Nephron (organoid): ENCODE data around the gene SBSN.

ENCODE experiments used
- H3K27ac Mint-ChIP-seq, 3 experiments: 2 replicates each; pipeline ENCODE4 v1.8.0; 2020; ENCODE audit warnings: mixed read lengths in 3 of 3, mild to moderate bottlenecking in 2 of 3, moderate library complexity in 1 of 3
- H3K27me3 Mint-ChIP-seq: 2 replicates; pipeline ENCODE4 v1.8.0; 2021; ENCODE audit warnings: low read depth, mild to moderate bottlenecking, moderate library complexity, mixed read lengths
- H3K36me3 Mint-ChIP-seq: 2 replicates; pipeline ENCODE4 v1.8.0; 2020; ENCODE audit warnings: low read depth, mixed read lengths
- H3K4me1 Mint-ChIP-seq: 2 replicates; pipeline ENCODE4 v1.8.0; 2020; ENCODE audit warnings: mixed read lengths
- H3K4me3 Mint-ChIP-seq, 3 experiments: 2 replicates each; pipeline ENCODE4 v1.8.0; 2020; ENCODE audit warnings: mild to moderate bottlenecking in 3 of 3, mixed read lengths in 3 of 3, moderate library complexity in 2 of 3
- H3K9me3 Mint-ChIP-seq: 2 replicates; pipeline ENCODE4 v1.8.0; 2020; ENCODE audit warnings: mixed read lengths
- TF ChIP-seq, protein P1 (sequence below), 3 experiments: fragments of 200-600 bp; sonication (generic); IDR thresholded peaks; one replicate each; pipeline ENCODE4 v1.5.0; 2021; ENCODE audit warnings: antibody characterized with exemption in 3 of 3; ENCODE audit not compliant: unreplicated experiment in 3 of 3

SBSN gene

GRCh38 chr19:35493971-35494370, 34.1 kb downstream of the SBSN start:
- TF ChIP-seq, protein P1, sequence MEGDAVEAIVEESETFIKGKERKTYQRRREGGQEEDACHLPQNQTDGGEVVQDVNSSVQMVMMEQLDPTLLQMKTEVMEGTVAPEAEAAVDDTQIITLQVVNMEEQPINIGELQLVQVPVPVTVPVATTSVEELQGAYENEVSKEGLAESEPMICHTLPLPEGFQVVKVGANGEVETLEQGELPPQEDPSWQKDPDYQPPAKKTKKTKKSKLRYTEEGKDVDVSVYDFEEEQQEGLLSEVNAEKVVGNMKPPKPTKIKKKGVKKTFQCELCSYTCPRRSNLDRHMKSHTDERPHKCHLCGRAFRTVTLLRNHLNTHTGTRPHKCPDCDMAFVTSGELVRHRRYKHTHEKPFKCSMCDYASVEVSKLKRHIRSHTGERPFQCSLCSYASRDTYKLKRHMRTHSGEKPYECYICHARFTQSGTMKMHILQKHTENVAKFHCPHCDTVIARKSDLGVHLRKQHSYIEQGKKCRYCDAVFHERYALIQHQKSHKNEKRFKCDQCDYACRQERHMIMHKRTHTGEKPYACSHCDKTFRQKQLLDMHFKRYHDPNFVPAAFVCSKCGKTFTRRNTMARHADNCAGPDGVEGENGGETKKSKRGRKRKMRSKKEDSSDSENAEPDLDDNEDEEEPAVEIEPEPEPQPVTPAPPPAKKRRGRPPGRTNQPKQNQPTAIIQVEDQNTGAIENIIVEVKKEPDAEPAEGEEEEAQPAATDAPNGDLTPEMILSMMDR (IDR thresholded peaks at IDR 0.05; ENCODE audit: unreplicated experiment in 3 of 3) = no peak
- no peaks in the 10 kb centered on the region for H3K4me1 Mint-ChIP-seq
- H3K9me3 Mint-ChIP-seq = no peaks in the 10 kb centered on the region
- H3K27me3 Mint-ChIP-seq = peaks cover 45% of the 10 kb centered on the region
- no peaks in the 10 kb centered on the region for H3K36me3 Mint-ChIP-seq
- no peak overlapping the region for H3K27ac Mint-ChIP-seq
- H3K4me3 Mint-ChIP-seq = no peak overlapping the region

- Mint-ChIP-seq H3K9me3 (no peaks in the 10 kb centered on the region), H3K4me3 (no peak overlapping the region), H3K4me1 (no peaks in the 10 kb centered on the region), H3K36me3 (no peaks in the 10 kb centered on the region), H3K27me3 (peaks cover 66% of the 10 kb centered on the region), H3K27ac (no peak overlapping the region)
- TF ChIP-seq, protein P1 (IDR thresholded peaks at IDR 0.05; ENCODE audit: unreplicated experiment in 3 of 3) = no peak
Measured at GRCh38 chr19:35491836-35492360, 36.2 kb downstream of the SBSN start.

- TF ChIP-seq, protein P1 (IDR thresholded peaks at IDR 0.05; ENCODE audit: unreplicated experiment in 3 of 3) = no peak
- no peak within 1 kb of the TSS for H3K27ac Mint-ChIP-seq
- no peak within 1 kb of the TSS for H3K4me3 Mint-ChIP-seq
- no peaks in the 10 kb centered on the region for H3K4me1 Mint-ChIP-seq
- H3K36me3 Mint-ChIP-seq = no peaks in the 10 kb centered on the region
- H3K27me3 Mint-ChIP-seq = peaks cover 73% of the 10 kb centered on the region
- H3K9me3 Mint-ChIP-seq = no peaks in the 10 kb centered on the region
Measured at GRCh38 chr19:35490364-35490763, 37.7 kb downstream of the SBSN start, which contains the start of gene KRTDAP. TSS of gene KRTDAP (minus strand) at chr19:35490464. CDS start at chr19:35490442, 22 bp downstream.

- Mint-ChIP-seq H3K4me1 (no peaks in the 10 kb centered on the region), H3K9me3 (no peaks in the 10 kb centered on the region), H3K4me3 (no peak overlapping the region), H3K36me3 (no peaks in the 10 kb centered on the region), H3K27ac (no peak overlapping the region), H3K27me3 (peaks cover 64% of the 10 kb centered on the region)
- TF ChIP-seq, protein P1 (IDR thresholded peaks at IDR 0.05; ENCODE audit: unreplicated experiment in 3 of 3) = no peak
Measured at GRCh38 chr19:35488677-35489076, 39.4 kb downstream of the SBSN start.

GRCh38 chr19:35487656-35488182, 40.4 kb downstream of the SBSN start:
- H3K4me3 Mint-ChIP-seq = no peak overlapping the region
- H3K4me1 Mint-ChIP-seq = no peaks in the 10 kb centered on the region

More at GRCh38 chr19:35487656-35488182, 40.4 kb downstream of the SBSN start:
- H3K9me3 Mint-ChIP-seq = no peaks in the 10 kb centered on the region
- TF ChIP-seq, protein P1 (IDR thresholded peaks at IDR 0.05; ENCODE audit: unreplicated experiment in 3 of 3) = no peak
- no peak overlapping the region for H3K27ac Mint-ChIP-seq
- peaks cover 54% of the 10 kb centered on the region for H3K27me3 Mint-ChIP-seq
- no peaks in the 10 kb centered on the region for H3K36me3 Mint-ChIP-seq
